Measurements from ENCODE around the gene ATXN7L3.

DNA sequence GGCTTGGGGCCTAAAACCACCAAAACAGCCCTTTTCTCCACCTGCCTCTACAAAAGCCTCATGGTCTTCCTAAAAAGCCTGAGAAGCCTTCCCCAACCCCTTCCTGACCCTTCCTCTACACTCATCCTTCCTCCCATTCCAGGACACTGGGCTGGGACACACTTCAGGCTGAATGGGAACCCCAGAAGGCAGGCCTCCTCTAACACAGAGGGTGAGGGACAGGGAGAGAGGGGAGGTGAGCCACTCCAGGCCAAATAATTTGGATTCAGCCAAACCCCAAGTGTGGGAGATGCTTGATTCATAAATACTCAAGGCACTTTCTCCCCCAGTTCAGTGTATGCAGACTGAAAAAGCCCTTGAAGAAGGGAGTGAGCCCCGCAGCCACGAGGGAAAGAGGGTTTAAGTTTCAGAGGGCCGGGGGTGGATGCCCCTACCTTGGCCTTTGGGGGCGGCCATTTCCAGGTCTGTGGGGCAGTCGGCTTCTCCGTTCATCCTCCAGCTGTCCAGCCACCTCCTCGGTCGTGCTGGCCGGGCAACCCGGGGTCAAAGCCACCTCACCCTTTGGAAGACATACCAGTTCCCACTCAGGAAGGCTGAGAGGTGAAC lies 18.2 kb upstream of the ATXN7L3 start:
- no peak for TF ChIP-seq CTCF (IDR thresholded peaks at IDR 0.05 in 4 of 5, conservative IDR thresholded peaks at IDR 0.05 in 1 of 5)
- TF ChIP-seq POLR2A (IDR thresholded peaks at IDR 0.05), result no peak
